B cell (primary cell): Measurements from ENCODE around the gene CREB3L4. TPM values are rescaled to one million over a fixed set of nuclear protein-coding genes. Genes with fewer than 3 reads are reported as not detected.

ENCODE experiments used
- ATAC-seq: fragments of 200-7000 bp; cut with Tn5 transposase; one replicate; pipeline ENCODE4 v1.10.0; 2021; ENCODE audit warnings: low read depth, mild to moderate bottlenecking, moderate number of reproducible peaks, moderate library complexity
- CTCF ChIA-PET: fragments of 350-600 bp; sonication (Branson Sonifier 250); formaldehyde crosslinking; loops from one replicate; lab custom pipeline; 2021; ENCODE audit warnings: antibody characterized with exemption, inconsistent platforms; lab: Charles Lee
- POLR2A ChIA-PET: fragments of 350-600 bp; sonication (Branson Sonifier 250); formaldehyde crosslinking; loops from one replicate; lab custom pipeline; 2021; ENCODE audit warnings: antibody characterized with exemption; lab: Charles Lee
- DNase-seq: peaks from one replicate; pipeline ENCODE4 v3.0.0; 2013
- H2AFZ ChIP-seq: 2 replicates; pipeline ENCODE4 v1.6.1; 2012; ENCODE audit warnings: mild to moderate bottlenecking, low read depth, low read length; ENCODE audit not compliant: insufficient read depth, poor library complexity, severe bottlenecking
- H3K27ac ChIP-seq, 2 donors: 1 replicate in 1 of 2; 2 replicates in 1 of 2; pipeline ENCODE4 v1.5.1; 2012 to 2013; ENCODE audit warnings: low read length in 2 of 2, mild to moderate bottlenecking in 2 of 2, moderate library complexity in 1 of 2
- H3K27me3 ChIP-seq, 4 experiments: fragments of 200-600 bp in 1 of 4; sonication (generic) in 1 of 4; replicated peaks in 1 of 4; 1 replicate in 2 of 4; 2 replicates in 2 of 4; pipeline versions ENCODE4 v1.6.1 to v1.7.0; 2013 to 2016; ENCODE audit warnings: low read length in 3 of 4, mild to moderate bottlenecking in 2 of 4, mixed read lengths in 1 of 4, moderate library complexity in 1 of 4; ENCODE audit not compliant: insufficient read depth in 4 of 4, control insufficient read depth in 3 of 4; ENCODE audit errors: control extremely low read depth in 1 of 4
- H3K36me3 ChIP-seq, 2 experiments: replicated peaks in 1 of 2; 1 replicate in 1 of 2; 2 replicates in 1 of 2; pipeline versions ENCODE4 v1.6.1 to v1.7.1; 2013; ENCODE audit warnings: low read length in 1 of 2; ENCODE audit not compliant: insufficient read depth in 2 of 2, control insufficient read depth in 1 of 2; ENCODE audit errors: control extremely low read depth in 1 of 2, extremely low read depth in 1 of 2
- H3K4me1 ChIP-seq, 2 donors: fragments of 200-600 bp in 1 of 2; sonication (generic) in 1 of 2; 1 replicate in 1 of 2; 2 replicates in 1 of 2; pipeline versions ENCODE4 v1.5.1 to v1.6.1; 2013 to 2017; ENCODE audit warnings: low read length in 2 of 2; ENCODE audit not compliant: control insufficient read depth in 2 of 2, insufficient read depth in 2 of 2
- H3K4me2 ChIP-seq: replicated peaks from 2 replicates; pipeline ENCODE3; 2012; ENCODE audit warnings: mild to moderate bottlenecking, low read depth, low read length; ENCODE audit not compliant: poor library complexity, severe bottlenecking
- H3K4me3 ChIP-seq, 5 experiments: fragments of 200-600 bp in 1 of 5; sonication (generic) in 1 of 5; 1 replicate in 3 of 5; 2 replicates in 2 of 5; pipeline versions ENCODE4 v1.5.1 to v1.7.0; 2011 to 2016; ENCODE audit warnings: low read length in 4 of 5, mild to moderate bottlenecking in 4 of 5, low read depth in 2 of 5, control low read depth in 1 of 5, moderate library complexity in 1 of 5; ENCODE audit not compliant: insufficient read depth in 1 of 5; ENCODE audit errors: control extremely low read depth in 1 of 5, extremely low read depth in 1 of 5
- H3K79me2 ChIP-seq: fragments of 200-600 bp; sonication (generic); one replicate; pipeline ENCODE4 v1.6.0; 2016; ENCODE audit warnings: low read length; ENCODE audit not compliant: control insufficient read depth, insufficient read depth
- H3K9ac ChIP-seq: fragments of 200-600 bp; sonication (generic); 2 replicates; pipeline ENCODE4 v1.6.1; 2017; ENCODE audit warnings: mild to moderate bottlenecking, low read length, moderate library complexity
- H3K9me3 ChIP-seq, 3 donors: one replicate each; pipeline versions ENCODE4 v1.6.1 to v1.7.1; 2013; ENCODE audit warnings: low read length in 2 of 3; ENCODE audit not compliant: control insufficient read depth in 2 of 3, insufficient read depth in 1 of 3; ENCODE audit errors: control extremely low read depth in 1 of 3
- H4K20me1 ChIP-seq: 2 replicates; pipeline ENCODE4 v1.6.0; 2012; ENCODE audit warnings: mild to moderate bottlenecking, low read length; ENCODE audit not compliant: insufficient read depth, control insufficient read depth, poor library complexity, severe bottlenecking
- H3K27ac Mint-ChIP-seq: one replicate; pipeline ENCODE4 v1.8.0; 2021; ENCODE audit warnings: mixed read lengths
- H3K27me3 Mint-ChIP-seq: one replicate; pipeline ENCODE4 v1.8.0; 2021; ENCODE audit warnings: mixed read lengths
- H3K4me1 Mint-ChIP-seq: one replicate; pipeline ENCODE4 v1.8.0; 2021; ENCODE audit warnings: mixed read lengths
- H3K4me3 Mint-ChIP-seq: one replicate; pipeline ENCODE4 v1.8.0; 2021; ENCODE audit warnings: mixed read lengths
- H3K9me3 Mint-ChIP-seq: one replicate; pipeline ENCODE4 v1.8.0; 2022; ENCODE audit warnings: mixed read lengths; ENCODE audit not compliant: insufficient read depth
- CTCF ChIP-seq: fragments of 200-600 bp; IDR thresholded peaks from one replicate; pipeline ENCODE4 v1.8.0; 2022; ENCODE audit warnings: antibody characterized with exemption, mild to moderate bottlenecking
- EZH2 ChIP-seq: IDR thresholded peaks from 2 replicates; pipeline ENCODE4 v1.6.1; 2012; ENCODE audit warnings: borderline replicate concordance, low read depth, mild to moderate bottlenecking, moderate library complexity, low read length; ENCODE audit not compliant: insufficient read depth, poor library complexity, severe bottlenecking
- WGBS: methylation state at CpG from one replicate; pipeline ENCODE4 v1.1.5; 2013; ENCODE audit warnings: missing lambda C conversion rate; ENCODE audit not compliant: insufficient coverage; 5-methylcytosine and 5-hydroxymethylcytosine counted together
- intact Hi-C: fragments of 100-400 bp; cut with micrococcal nuclease; formaldehyde crosslinking; loops from one replicate; pipeline ENCODE4 v1.10.0; 2022
- polyA plus RNA-seq: library from polyadenylated mRNA; depleted of rRNA; stranded (reverse); fragments of >200 nt; gene quantifications from 2 replicates; pipeline ENCODE4 v1.2.3, GENCODE V29; 2012
- total RNA-seq, 2 donors: library from RNA; stranded (reverse); fragments of 120-200 nt in 1 of 2; gene quantifications; 1 replicate in 1 of 2; 2 replicates in 1 of 2; pipeline versions ENCODE4 v1.2.3 to v1.2.4, GENCODE V29; 2013 to 2022

Gene CREB3L4
- total and polyA plus RNA-seq, 2 donors (not counting 1 experiment from before 2014, with no cell fraction given), result 21.8 to 28.1 TPM

- H3K27me3 ChIP-seq, result no peaks in the 10 kb centered on the region
- Mint-ChIP-seq H3K9me3 (no peaks in the 10 kb centered on the region), H3K27ac (peak overlapping the region; percentile 60), H3K4me1 (peaks cover 35% of the 10 kb centered on the region), H3K27me3 (no peaks in the 10 kb centered on the region), H3K4me3 (no peak overlapping the region)
- ATAC-seq (no peak), DNase-seq (no peak)
- H3K4me1 ChIP-seq, result peaks cover 17 to 31% of the 10 kb centered on the region in 2 donors
- H4K20me1 ChIP-seq, result peaks cover 55% of the 10 kb centered on the region
- H3K27ac ChIP-seq, result no peak overlapping the region
- no peaks in the 10 kb centered on the region for H3K9me3 ChIP-seq
- ChIA-PET CTCF (interaction anchor here (1.3 kb wide), 1 partner anchor 26 kb away, joined by 3 read pairs; no protein-coding TSS in a partner anchor), POLR2A (no interaction called here)
- H3K79me2 ChIP-seq, result peaks cover 69% of the 10 kb centered on the region
- H3K4me2 ChIP-seq, result no peak overlapping the region
- H2AFZ ChIP-seq, result no peak overlapping the region
- no peak for TF ChIP-seq CTCF
- no peak for TF ChIP-seq EZH2
- intact Hi-C loops, result no loop called here
- WGBS, result 96% methylated on average over 8 of the region's 8 CpGs
- no peak overlapping the region for H3K9ac ChIP-seq
- no peak overlapping the region for H3K4me3 ChIP-seq
- H3K36me3 ChIP-seq, result peaks cover 21 to 78% of the 10 kb centered on the region in 2 experiments
These were observed 26.9 kb upstream of the CREB3L4 start for GRCh38 chr1:153940756-153941155.

- Histone ChIP-seq H3K4me1 (peaks cover 22 to 36% of the 10 kb centered on the region in 2 donors), H3K36me3 (peaks cover 17 to 65% of the 10 kb centered on the region in 2 experiments), H3K79me2 (peaks cover 57% of the 10 kb centered on the region), H3K9ac (no peak overlapping the region), H4K20me1 (peaks cover 47% of the 10 kb centered on the region), H3K4me3 (no peak overlapping the region), H3K27me3 (no peaks in the 10 kb centered on the region), H3K4me2 (no peak overlapping the region), H2AFZ (no peak overlapping the region), H3K9me3 (no peaks in the 10 kb centered on the region), H3K27ac (peak overlapping the region in 1 of 2 donors; percentile 51)
- ATAC-seq (no peak), DNase-seq (no peak)
- no peaks in the 10 kb centered on the region for H3K9me3 Mint-ChIP-seq
- WGBS, result 97% methylated on average over 34 of the region's 34 CpGs
- TF ChIP-seq CTCF (no peak), EZH2 (no peak)
- no peak overlapping the region for H3K27ac Mint-ChIP-seq
- H3K4me1 Mint-ChIP-seq, result peaks cover 40% of the 10 kb centered on the region
- H3K27me3 Mint-ChIP-seq, result no peaks in the 10 kb centered on the region
- no peak overlapping the region for H3K4me3 Mint-ChIP-seq
- intact Hi-C loops, result no loop called here
- ChIA-PET CTCF (no interaction called here), POLR2A (no interaction called here)
These were observed 25.6 kb upstream of the CREB3L4 start for GRCh38 chr1:153941826-153942725.
